Peyer's patch (tissue), 4 donors: Measurements from ENCODE around the gene COX8C. TPM values are rescaled to one million over a fixed set of nuclear protein-coding genes. Genes with fewer than 3 reads are reported as not detected.

Experiments used
- DNase-seq, 3 donors: peaks; one replicate each; pipeline ENCODE4 v3.0.0-alpha.2; 2017 to 2019
- H3K27ac ChIP-seq, 4 donors: fragments of 200-600 bp; sonication (generic); one replicate each; pipeline ENCODE4 v1.5.1; 2016 to 2019
- H3K27me3 ChIP-seq, 2 donors: fragments of 200-600 bp; sonication (generic); one replicate each; pipeline ENCODE4 v1.5.1; 2019
- H3K36me3 ChIP-seq, 3 donors: fragments of 200-600 bp; sonication (generic); one replicate each; pipeline ENCODE4 v1.5.1; 2016 to 2019
- H3K4me1 ChIP-seq, 4 donors: fragments of 200-600 bp; sonication (generic); one replicate each; pipeline ENCODE4 v1.5.1; 2016 to 2019
- H3K4me3 ChIP-seq, 4 donors: fragments of 200-600 bp; sonication (generic); 1 replicate in 3 of 4; 2 replicates in 1 of 4; pipeline ENCODE4 v1.5.1; 2016 to 2019; ENCODE audit warnings: mild to moderate bottlenecking in 1 of 4
- H3K9me3 ChIP-seq, 4 donors: fragments of 200-600 bp; sonication (generic); one replicate each; pipeline ENCODE4 v1.5.1; 2016 to 2019; ENCODE audit warnings: mild to moderate bottlenecking in 1 of 4
- POLR2A ChIP-seq, 2 donors: fragments of 450-650 bp; IDR thresholded peaks; one replicate each; pipeline ENCODE4 v1.5.1; 2017; ENCODE audit warnings: antibody characterized with exemption in 2 of 2, mild to moderate bottlenecking in 2 of 2, moderate library complexity in 2 of 2
- total RNA-seq, 4 donors: library from RNA; depleted of rRNA; stranded (reverse); fragments of >200 nt; gene quantifications; one replicate each; pipeline ENCODE4 v1.1.0, GENCODE V29; 2016
- TF ChIP-seq, protein P1 (sequence below), 6 experiments: fragments of 450-650 bp in 4 of 6; fragments of 200-600 bp in 2 of 6; sonication (generic) in 1 of 6; IDR thresholded peaks; one replicate each; pipeline ENCODE4 v1.5.1; 2017 to 2019; ENCODE audit warnings: antibody characterized with exemption in 6 of 6, mild to moderate bottlenecking in 3 of 6, moderate library complexity in 1 of 6

Gene COX8C
- total RNA-seq, 4 donors from 2014 or later, result not detected

DNA sequence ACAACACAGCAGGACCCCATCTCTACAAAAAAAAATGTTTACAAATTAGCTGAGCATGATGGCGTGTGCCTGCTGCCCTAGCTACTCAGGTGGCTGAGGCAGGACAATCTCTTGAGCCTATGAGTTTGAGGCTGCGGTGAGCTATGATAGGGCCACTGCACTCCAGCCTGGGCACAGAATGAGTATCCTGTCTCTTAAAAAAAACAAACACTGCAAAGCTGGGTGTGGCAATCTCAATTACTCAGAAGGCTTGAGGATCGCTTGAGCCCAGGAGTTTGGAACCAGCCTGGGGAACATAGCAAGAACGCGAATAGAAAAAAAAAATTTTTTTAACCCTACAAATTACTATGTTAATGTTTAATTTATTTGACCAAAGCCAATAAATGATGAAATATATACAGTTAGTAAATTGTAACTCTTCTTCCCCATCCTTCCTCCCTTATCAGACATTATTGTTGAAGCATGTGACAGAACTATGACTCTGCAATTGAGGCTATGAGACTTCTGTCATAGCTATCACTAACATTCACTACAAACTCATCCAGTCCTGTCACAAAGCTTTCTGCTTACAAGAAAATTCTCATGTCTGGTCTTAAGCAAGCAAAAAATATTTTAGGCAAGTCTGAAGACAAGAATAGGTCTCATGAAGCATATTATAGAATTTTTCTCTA, 23.9 kb upstream of the COX8C start:
- no peak overlapping the region for H3K27ac ChIP-seq
- no peaks in the 10 kb centered on the region for H3K36me3 ChIP-seq
- no peak for TF ChIP-seq POLR2A (IDR thresholded peaks at IDR 0.05)
- H3K4me1 ChIP-seq, result peaks cover 0 to 27% (median 1%) of the 10 kb centered on the region in 4 donors
- H3K9me3 ChIP-seq, result no peaks in the 10 kb centered on the region
- no peak overlapping the region for H3K4me3 ChIP-seq
- no peaks in the 10 kb centered on the region for H3K27me3 ChIP-seq
- no peak for DNase-seq

DNA sequence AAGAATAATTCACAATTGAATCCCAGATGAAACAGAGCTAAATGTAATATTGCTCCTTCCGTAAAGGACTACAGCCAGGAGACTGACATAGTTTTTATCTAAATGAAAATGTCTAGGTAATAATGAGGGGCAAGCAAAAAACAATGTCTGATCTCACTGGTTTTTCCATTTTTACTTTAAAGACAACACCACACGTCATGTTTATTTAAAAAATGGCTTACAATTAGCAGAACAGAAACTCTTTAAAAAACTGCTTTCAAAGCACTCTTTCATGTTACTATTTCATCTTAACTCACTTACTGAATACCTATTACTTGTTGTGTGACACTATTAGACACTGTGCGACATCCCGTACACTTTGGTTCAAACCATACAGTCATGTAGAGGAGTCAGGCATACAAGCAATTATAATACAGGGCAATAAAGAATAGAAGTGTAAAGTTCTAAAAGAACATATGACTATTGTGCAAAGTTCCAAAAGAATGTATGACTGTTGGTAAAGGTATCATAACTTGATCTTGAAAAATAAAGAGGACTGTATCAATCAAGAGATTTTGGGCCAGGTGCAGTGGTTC, 23.3 kb upstream of the COX8C start:
- Histone ChIP-seq H3K4me1 (peaks cover 0 to 23% (median 0%) of the 10 kb centered on the region in 4 donors), H3K27me3 (no peaks in the 10 kb centered on the region), H3K27ac (no peak overlapping the region)

DNA sequence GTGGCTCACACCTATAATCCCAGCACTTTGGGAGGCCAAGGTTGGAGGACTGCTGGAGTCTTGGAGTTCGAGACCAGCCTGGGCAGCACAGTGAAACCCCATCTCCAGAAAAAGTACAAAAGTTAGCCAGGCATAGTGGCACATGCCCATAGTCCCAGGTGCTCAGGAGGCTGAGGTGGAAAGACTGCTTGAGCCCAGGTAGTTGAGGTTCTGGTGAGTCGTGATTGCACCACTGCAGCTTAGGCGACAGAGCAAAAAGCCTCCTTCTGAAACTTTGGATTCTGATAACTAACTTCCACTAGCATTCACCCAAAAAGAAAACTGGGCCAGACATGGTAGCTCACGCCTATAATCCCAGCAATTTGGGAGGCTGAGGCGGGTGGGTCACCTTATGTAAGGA, 20.8 kb upstream of the COX8C start:
- H3K27me3 ChIP-seq, result no peaks in the 10 kb centered on the region
- TF ChIP-seq, protein P1, sequence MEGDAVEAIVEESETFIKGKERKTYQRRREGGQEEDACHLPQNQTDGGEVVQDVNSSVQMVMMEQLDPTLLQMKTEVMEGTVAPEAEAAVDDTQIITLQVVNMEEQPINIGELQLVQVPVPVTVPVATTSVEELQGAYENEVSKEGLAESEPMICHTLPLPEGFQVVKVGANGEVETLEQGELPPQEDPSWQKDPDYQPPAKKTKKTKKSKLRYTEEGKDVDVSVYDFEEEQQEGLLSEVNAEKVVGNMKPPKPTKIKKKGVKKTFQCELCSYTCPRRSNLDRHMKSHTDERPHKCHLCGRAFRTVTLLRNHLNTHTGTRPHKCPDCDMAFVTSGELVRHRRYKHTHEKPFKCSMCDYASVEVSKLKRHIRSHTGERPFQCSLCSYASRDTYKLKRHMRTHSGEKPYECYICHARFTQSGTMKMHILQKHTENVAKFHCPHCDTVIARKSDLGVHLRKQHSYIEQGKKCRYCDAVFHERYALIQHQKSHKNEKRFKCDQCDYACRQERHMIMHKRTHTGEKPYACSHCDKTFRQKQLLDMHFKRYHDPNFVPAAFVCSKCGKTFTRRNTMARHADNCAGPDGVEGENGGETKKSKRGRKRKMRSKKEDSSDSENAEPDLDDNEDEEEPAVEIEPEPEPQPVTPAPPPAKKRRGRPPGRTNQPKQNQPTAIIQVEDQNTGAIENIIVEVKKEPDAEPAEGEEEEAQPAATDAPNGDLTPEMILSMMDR (IDR thresholded peaks at IDR 0.05), result no peak
- no peak for TF ChIP-seq POLR2A (IDR thresholded peaks at IDR 0.05)

More for the DNA sequence above, 23.3 kb upstream of the COX8C start:
- Histone ChIP-seq H3K9me3 (no peaks in the 10 kb centered on the region), H3K4me3 (no peak overlapping the region), H3K36me3 (no peaks in the 10 kb centered on the region)
- TF ChIP-seq, protein P1 (IDR thresholded peaks at IDR 0.05), result no peak
- TF ChIP-seq POLR2A (IDR thresholded peaks at IDR 0.05), result no peak
- no peak for DNase-seq

DNA sequence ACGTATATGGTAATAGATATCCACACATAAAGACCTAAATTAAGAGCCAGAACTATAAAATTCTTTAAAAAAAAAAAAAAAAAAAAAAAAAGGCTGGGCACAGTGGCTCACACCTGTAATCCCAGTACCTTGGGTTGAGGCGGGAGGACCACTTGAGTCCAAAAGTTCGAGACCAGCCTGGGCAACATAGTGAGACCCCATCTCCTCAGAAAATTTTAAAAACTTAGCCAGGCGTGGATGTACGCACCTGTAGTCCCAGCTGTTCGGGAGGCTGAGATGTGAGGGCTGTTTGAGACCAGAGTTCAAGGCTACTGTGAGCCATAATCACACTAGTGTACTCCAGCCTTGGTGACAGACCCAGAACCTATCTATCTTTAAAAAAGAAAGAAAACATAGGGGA, 18.4 kb upstream of the COX8C start:
- H3K9me3 ChIP-seq, result no peaks in the 10 kb centered on the region
- DNase-seq, result no peak
- TF ChIP-seq, protein P1 (IDR thresholded peaks at IDR 0.05), result no peak
- no peak for TF ChIP-seq POLR2A (IDR thresholded peaks at IDR 0.05)
- no peaks in the 10 kb centered on the region for H3K36me3 ChIP-seq
- H3K4me3 ChIP-seq, result no peak overlapping the region
- no peaks in the 10 kb centered on the region for H3K27me3 ChIP-seq
- no peak overlapping the region for H3K27ac ChIP-seq
- H3K4me1 ChIP-seq, result peaks cover 0 to 46% (median 9%) of the 10 kb centered on the region in 4 donors

More for the DNA sequence above, 20.8 kb upstream of the COX8C start:
- Histone ChIP-seq H3K27ac (no peak overlapping the region), H3K36me3 (no peaks in the 10 kb centered on the region), H3K9me3 (no peaks in the 10 kb centered on the region), H3K4me1 (peaks cover 0 to 45% (median 4%) of the 10 kb centered on the region in 4 donors), H3K4me3 (no peak overlapping the region)
- DNase-seq, result no peak

DNA sequence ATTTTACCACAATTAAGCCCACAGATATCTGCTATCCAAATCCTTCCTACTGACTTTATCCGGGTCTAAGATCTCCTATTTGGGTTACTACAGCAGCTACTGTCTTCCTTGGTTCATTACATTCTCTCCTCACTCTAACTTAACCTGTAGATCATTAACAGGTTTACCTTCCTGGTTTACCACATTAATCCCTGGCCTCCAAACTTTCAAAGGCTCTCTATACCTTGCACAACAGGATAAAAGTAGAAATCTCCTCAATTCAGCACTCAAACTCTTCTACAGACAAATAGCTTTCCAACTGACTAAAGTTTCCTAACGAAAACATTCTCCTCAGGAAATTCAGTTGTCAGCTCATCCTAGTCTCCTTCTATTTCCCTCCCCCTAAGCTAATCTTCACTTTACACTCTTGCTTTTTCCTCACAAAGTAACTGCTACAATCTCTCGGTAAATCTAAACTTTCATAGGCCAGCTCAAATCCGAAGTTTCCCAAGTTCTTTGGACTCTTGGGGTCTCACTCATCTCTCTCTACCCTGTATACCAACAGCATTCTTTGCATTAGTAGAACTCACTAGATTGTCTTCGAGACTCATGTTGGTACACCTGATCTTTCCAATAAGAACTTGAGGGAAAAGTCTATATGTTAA, 16.9 kb upstream of the COX8C start:
- Histone ChIP-seq H3K4me1 (peaks cover 0 to 42% (median 9%) of the 10 kb centered on the region in 4 donors), H3K27ac (peak overlapping the region in 2 of 4 donors; percentile 99 to 100), H3K36me3 (no peaks in the 10 kb centered on the region), H3K4me3 (peak overlapping the region in 2 of 4 donors; percentile 22 to 99), H3K27me3 (no peaks in the 10 kb centered on the region), H3K9me3 (no peaks in the 10 kb centered on the region)
- no peak for DNase-seq
- TF ChIP-seq, protein P1 (IDR thresholded peaks at IDR 0.05), result no peak
- no peak for TF ChIP-seq POLR2A (IDR thresholded peaks at IDR 0.05)

DNA sequence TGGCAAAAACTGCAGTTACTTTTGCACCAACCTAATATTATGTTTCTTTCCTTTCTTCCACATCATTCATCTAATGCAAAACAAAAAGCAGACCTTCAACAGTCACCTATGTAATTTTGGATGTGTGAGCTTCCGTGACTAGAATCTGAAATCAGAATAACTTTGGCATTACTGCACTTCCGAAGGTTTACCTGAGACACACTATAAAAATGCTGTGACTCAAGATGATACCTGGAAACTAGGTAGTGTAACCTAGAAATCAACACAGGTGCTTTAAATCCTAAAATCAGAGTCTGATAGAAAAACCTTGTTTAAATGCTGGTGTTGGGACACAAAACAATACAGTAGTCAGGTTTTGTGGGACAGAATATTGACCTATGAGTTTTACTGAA, 16.4 kb upstream of the COX8C start:
- H3K27ac ChIP-seq, result peak overlapping the region in 2 of 4 donors; percentile 99 to 100
- peak overlapping the region in 1 of 4 donors; percentile 99 for H3K4me3 ChIP-seq
- peaks cover 0 to 42% (median 9%) of the 10 kb centered on the region in 4 donors for H3K4me1 ChIP-seq
- no peaks in the 10 kb centered on the region for H3K9me3 ChIP-seq
- H3K27me3 ChIP-seq, result no peaks in the 10 kb centered on the region
- no peak for DNase-seq
- TF ChIP-seq, protein P1 (IDR thresholded peaks at IDR 0.05), result no peak
- no peak for TF ChIP-seq POLR2A (IDR thresholded peaks at IDR 0.05)
- no peaks in the 10 kb centered on the region for H3K36me3 ChIP-seq
